Heart left ventricle (tissue), 13 donors: ENCODE measurements around the gene LRRC55.

ENCODE experiments used
- POLR2A ChIP-seq, 2 donors: fragments of 450-650 bp; IDR thresholded peaks; one replicate each; pipeline ENCODE4 v1.6.1; 2017; ENCODE audit warnings: antibody characterized with exemption in 2 of 2, mild to moderate bottlenecking in 2 of 2, moderate library complexity in 2 of 2
- TF ChIP-seq, protein P1 (sequence below), 12 donors: fragments of 200-600 bp; sonication (generic) in 4 of 12; IDR thresholded peaks; one replicate each; pipeline versions ENCODE4 v1.5.0 to v1.8.0; 2018 to 2022; ENCODE audit warnings: antibody characterized with exemption in 12 of 12, mild to moderate bottlenecking in 5 of 12
- donor health status: ischemic (EF 13 %, LVEDD 7.1; RV severe dilation, severe dysfunction).
- donor health status: DM: no; HTN: yes; CAD: no.
- donor health status: DM: no; HTN: no; CAD: no.
- donor health status: ischemic (EF 25% LVEDD 6.9; RV normal size, moderate dysfunction).
- donor health status: ischemic (EF 25% LVEDD 5.7; RV mildly dilated, moderate dysfunction).
- donor health status: ischemic (EF 35%, LVEDD 5.7; RV mildly dilated, moderate dysfunction).
- donor health status: nonischemic (EF 11% LVEDD 7.7; RV severe dilation, severe dysfunction).
- donor health status: DM: yes; HTN: yes; CAD: no.
- donor health status: PGD.
- donor health status: ischemic (EF 29% LVEDD 5.4; RV normal size, mild dysfunction).
- donor health status: nonischemic (EF 23%, LVEDD 6.1; RV moderate dilation, normal function).

DNA sequence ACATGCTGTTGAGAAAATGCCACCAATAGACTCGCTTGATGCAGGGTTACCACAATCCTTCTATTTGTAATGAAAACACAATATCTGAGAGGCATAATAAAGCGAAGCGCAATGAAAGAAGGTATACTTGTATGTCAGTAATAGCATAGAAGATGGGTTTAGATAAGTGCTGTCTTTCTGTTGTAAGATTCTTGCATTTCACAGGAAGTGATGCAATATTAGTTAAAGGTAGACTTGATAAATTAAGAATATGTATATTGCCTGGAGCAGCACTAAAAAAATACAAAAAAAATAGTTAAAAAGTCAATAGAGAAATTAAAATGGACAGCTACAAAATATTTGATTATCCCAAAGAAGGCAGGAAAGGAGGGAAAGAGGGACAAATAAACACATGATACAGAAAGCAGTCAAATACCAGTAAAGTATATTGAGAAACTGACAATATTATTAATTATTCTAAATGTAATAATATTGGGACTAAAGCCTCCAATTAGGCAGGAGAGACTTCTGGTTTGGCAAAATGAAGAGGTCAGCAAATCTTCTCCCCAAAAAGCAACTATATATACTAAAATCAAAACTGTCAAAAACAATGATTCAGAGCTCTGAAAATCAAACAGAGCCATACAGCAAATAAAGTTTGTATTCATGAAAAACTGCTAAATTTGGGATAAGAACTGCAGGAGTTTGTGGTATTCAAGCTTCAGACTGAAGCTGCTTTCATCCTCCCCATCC, 46.6 kb upstream of the LRRC55 start:
- TF ChIP-seq, protein P1, sequence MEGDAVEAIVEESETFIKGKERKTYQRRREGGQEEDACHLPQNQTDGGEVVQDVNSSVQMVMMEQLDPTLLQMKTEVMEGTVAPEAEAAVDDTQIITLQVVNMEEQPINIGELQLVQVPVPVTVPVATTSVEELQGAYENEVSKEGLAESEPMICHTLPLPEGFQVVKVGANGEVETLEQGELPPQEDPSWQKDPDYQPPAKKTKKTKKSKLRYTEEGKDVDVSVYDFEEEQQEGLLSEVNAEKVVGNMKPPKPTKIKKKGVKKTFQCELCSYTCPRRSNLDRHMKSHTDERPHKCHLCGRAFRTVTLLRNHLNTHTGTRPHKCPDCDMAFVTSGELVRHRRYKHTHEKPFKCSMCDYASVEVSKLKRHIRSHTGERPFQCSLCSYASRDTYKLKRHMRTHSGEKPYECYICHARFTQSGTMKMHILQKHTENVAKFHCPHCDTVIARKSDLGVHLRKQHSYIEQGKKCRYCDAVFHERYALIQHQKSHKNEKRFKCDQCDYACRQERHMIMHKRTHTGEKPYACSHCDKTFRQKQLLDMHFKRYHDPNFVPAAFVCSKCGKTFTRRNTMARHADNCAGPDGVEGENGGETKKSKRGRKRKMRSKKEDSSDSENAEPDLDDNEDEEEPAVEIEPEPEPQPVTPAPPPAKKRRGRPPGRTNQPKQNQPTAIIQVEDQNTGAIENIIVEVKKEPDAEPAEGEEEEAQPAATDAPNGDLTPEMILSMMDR (IDR thresholded peaks at IDR 0.05), result no peak
- TF ChIP-seq POLR2A (IDR thresholded peaks at IDR 0.05), result no peak
